Measurements from ENCODE around the gene AQP1.

AQP1 gene

GRCh38 chr7:30923774-30924413 lies 12.2 kb downstream of the AQP1 start:
- Mint-ChIP-seq H3K4me1 (peaks cover 18% of the 10 kb centered on the region), H3K9me3 (peaks cover 9% of the 10 kb centered on the region), H3K4me3 (no peak overlapping the region), H3K27ac (no peak overlapping the region), H3K36me3 (ENCODE audit: low read depth) (no peaks in the 10 kb centered on the region), H3K27me3 (ENCODE audit: low read depth, poor library complexity) (no peaks in the 10 kb centered on the region)
- TF ChIP-seq, protein P1, sequence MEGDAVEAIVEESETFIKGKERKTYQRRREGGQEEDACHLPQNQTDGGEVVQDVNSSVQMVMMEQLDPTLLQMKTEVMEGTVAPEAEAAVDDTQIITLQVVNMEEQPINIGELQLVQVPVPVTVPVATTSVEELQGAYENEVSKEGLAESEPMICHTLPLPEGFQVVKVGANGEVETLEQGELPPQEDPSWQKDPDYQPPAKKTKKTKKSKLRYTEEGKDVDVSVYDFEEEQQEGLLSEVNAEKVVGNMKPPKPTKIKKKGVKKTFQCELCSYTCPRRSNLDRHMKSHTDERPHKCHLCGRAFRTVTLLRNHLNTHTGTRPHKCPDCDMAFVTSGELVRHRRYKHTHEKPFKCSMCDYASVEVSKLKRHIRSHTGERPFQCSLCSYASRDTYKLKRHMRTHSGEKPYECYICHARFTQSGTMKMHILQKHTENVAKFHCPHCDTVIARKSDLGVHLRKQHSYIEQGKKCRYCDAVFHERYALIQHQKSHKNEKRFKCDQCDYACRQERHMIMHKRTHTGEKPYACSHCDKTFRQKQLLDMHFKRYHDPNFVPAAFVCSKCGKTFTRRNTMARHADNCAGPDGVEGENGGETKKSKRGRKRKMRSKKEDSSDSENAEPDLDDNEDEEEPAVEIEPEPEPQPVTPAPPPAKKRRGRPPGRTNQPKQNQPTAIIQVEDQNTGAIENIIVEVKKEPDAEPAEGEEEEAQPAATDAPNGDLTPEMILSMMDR (IDR thresholded peaks at IDR 0.05) = no peak
- DNase-seq = peak; percentile 0

GRCh38 chr7:30924624-30925023 lies 13.0 kb downstream of the AQP1 start:
- Mint-ChIP-seq H3K27me3 (ENCODE audit: low read depth, poor library complexity) (no peaks in the 10 kb centered on the region), H3K9me3 (peaks cover 9% of the 10 kb centered on the region), H3K36me3 (ENCODE audit: low read depth) (no peaks in the 10 kb centered on the region), H3K4me3 (no peak overlapping the region), H3K27ac (no peak overlapping the region), H3K4me1 (peaks cover 15% of the 10 kb centered on the region)
- DNase-seq = no peak
- TF ChIP-seq, protein P1 (IDR thresholded peaks at IDR 0.05) = no peak

DNA sequence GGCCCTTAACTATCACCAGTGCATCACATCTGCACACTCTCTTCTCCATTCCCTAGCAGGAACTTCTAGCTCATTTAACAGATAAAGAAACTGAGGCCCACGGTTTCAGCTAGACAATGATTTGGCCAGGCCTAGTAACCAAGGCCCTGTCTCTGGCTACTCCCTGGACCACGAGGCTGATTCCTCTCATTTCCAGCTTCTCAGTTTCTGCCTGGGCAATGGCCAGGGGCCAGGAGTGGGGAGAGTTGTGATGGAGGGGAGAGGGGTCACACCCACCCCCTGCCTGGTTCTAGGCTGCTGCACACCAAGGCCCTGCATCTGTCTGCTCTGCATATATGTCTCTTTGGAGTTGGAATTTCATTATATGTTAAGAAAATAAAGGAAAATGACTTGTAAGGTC lies 13.5 kb downstream of the AQP1 start:
- Mint-ChIP-seq H3K4me3 (no peak overlapping the region), H3K27ac (no peak overlapping the region), H3K4me1 (peaks cover 10% of the 10 kb centered on the region), H3K27me3 (ENCODE audit: low read depth, poor library complexity) (no peaks in the 10 kb centered on the region), H3K9me3 (peaks cover 9% of the 10 kb centered on the region), H3K36me3 (ENCODE audit: low read depth) (no peaks in the 10 kb centered on the region)
- DNase-seq = no peak
- TF ChIP-seq, protein P1 (IDR thresholded peaks at IDR 0.05) = no peak

GRCh38 chr7:30925913-30926312 lies 14.3 kb downstream of the AQP1 start:
- TF ChIP-seq, protein P1 (IDR thresholded peaks at IDR 0.05) = no peak
- Mint-ChIP-seq H3K4me1 (peaks cover 8% of the 10 kb centered on the region), H3K4me3 (no peak overlapping the region), H3K27me3 (ENCODE audit: low read depth, poor library complexity) (no peaks in the 10 kb centered on the region), H3K27ac (no peak overlapping the region), H3K36me3 (ENCODE audit: low read depth) (no peaks in the 10 kb centered on the region), H3K9me3 (peaks cover 9% of the 10 kb centered on the region)
- no peak for DNase-seq

DNA sequence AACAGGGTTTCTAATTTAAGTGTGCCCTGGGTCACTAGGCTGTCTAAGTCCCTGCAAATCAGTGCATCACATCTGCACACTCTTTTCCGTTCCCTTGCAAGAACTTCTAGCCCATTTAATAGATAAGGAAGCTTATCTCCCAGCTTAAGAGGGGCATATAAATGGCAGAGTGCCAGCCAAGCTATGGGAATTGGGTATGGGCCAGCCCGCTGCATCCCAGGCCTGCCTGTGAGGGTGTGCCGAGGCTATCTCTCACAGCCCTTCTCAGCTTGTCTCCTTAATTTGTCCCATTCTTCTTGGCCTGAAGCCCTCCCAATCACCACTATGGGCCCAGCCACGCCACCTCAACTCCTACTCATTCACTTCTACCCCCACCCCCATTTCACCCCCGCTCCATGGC lies 14.7 kb downstream of the AQP1 start:
- Mint-ChIP-seq H3K4me3 (no peak overlapping the region), H3K27me3 (ENCODE audit: low read depth, poor library complexity) (no peaks in the 10 kb centered on the region), H3K4me1 (peaks cover 8% of the 10 kb centered on the region), H3K9me3 (peaks cover 9% of the 10 kb centered on the region), H3K27ac (no peak overlapping the region), H3K36me3 (ENCODE audit: low read depth) (no peaks in the 10 kb centered on the region)
- DNase-seq = no peak
- TF ChIP-seq, protein P1 (IDR thresholded peaks at IDR 0.05) = no peak

- Mint-ChIP-seq H3K4me3 (no peak overlapping the region), H3K9me3 (peaks cover 9% of the 10 kb centered on the region), H3K36me3 (ENCODE audit: low read depth) (no peaks in the 10 kb centered on the region), H3K27ac (no peak overlapping the region), H3K4me1 (peaks cover 8% of the 10 kb centered on the region), H3K27me3 (ENCODE audit: low read depth, poor library complexity) (peaks cover 3% of the 10 kb centered on the region)
- TF ChIP-seq, protein P1 (IDR thresholded peaks at IDR 0.05) = no peak
- DNase-seq = no peak
These were observed 15.4 kb downstream of the AQP1 start for GRCh38 chr7:30927040-30927439.
